Activated T-cell treated with anti-CD3 and anti-CD28 coated beads, Interleukin-2, amount 50 U/mL, for 72 hours (primary cell): ENCODE data around the gene WIPF2. TPM values are rescaled to one million over a fixed set of nuclear protein-coding genes. Genes with fewer than 3 reads are reported as not detected.
"Not testable (repeated sequence)": the region's sequence is repeated elsewhere in the genome, so short reads cannot be mapped to it uniquely, and the experiment has no call there.

ENCODE experiments used
- ATAC-seq, 2 donors: fragments of 150-1000 bp; cut with Tn5 transposase; replicated peaks in 1 of 2; 2 replicates each; pipeline ENCODE4 v1.10.0; 2021; ENCODE audit warnings: moderate library complexity in 2 of 2, mild to moderate bottlenecking in 1 of 2
- DNase-seq, 2 donors: peaks; one replicate each; pipeline ENCODE4 v3.0.0; 2021 to 2022; ENCODE audit warnings: mixed read lengths in 1 of 2
- H3K27ac Mint-ChIP-seq: one replicate; pipeline ENCODE4 v1.8.0; 2022; ENCODE audit warnings: mild to moderate bottlenecking, moderate library complexity, mixed read lengths
- H3K27me3 Mint-ChIP-seq: one replicate; pipeline ENCODE4 v1.8.0; 2022; ENCODE audit warnings: low read depth, mixed read lengths
- H3K36me3 Mint-ChIP-seq, 2 donors: one replicate each; pipeline ENCODE4 v1.8.0; 2022; ENCODE audit warnings: mixed read lengths in 2 of 2, mild to moderate bottlenecking in 1 of 2; ENCODE audit not compliant: insufficient read depth in 2 of 2
- H3K4me1 Mint-ChIP-seq: one replicate; pipeline ENCODE4 v1.8.0; 2022; ENCODE audit warnings: low read depth, mixed read lengths
- H3K4me3 Mint-ChIP-seq, 2 donors: one replicate each; pipeline ENCODE4 v1.8.0; 2022; ENCODE audit warnings: mild to moderate bottlenecking in 2 of 2, mixed read lengths in 2 of 2, moderate library complexity in 2 of 2
- H3K9me3 Mint-ChIP-seq, 2 donors: one replicate each; pipeline ENCODE4 v1.8.0; 2022; ENCODE audit warnings: mixed read lengths in 2 of 2
- total RNA-seq, 2 donors: library from RNA; stranded (reverse); gene quantifications; one replicate each; pipeline ENCODE4 v1.2.3, GENCODE V29; 2022

The WIPF2 gene
- total RNA-seq, 2 donors from 2014 or later, result 31.5 to 35.5 TPM

- peaks cover 3 to 8% of the 10 kb centered on the region in 2 donors for H3K36me3 Mint-ChIP-seq
- DNase-seq, result no peak
- no peak overlapping the region for H3K4me3 Mint-ChIP-seq
- ATAC-seq, result no peak
- H3K27ac Mint-ChIP-seq, result no peak overlapping the region
- no peaks in the 10 kb centered on the region for H3K9me3 Mint-ChIP-seq
- H3K4me1 Mint-ChIP-seq, result peaks cover 16% of the 10 kb centered on the region
- no peaks in the 10 kb centered on the region for H3K27me3 Mint-ChIP-seq
Measured at GRCh38 chr17:40179923-40180659, 39.0 kb upstream of the WIPF2 start.

GRCh38 chr17:40180694-40181093, 38.4 kb upstream of the WIPF2 start:
- ATAC-seq (no peak), DNase-seq (no peak)
- Mint-ChIP-seq H3K4me3 (no peak overlapping the region), H3K27ac (no peak overlapping the region), H3K36me3 (peaks cover 3 to 7% of the 10 kb centered on the region in 2 donors), H3K4me1 (peaks cover 16% of the 10 kb centered on the region), H3K9me3 (no peaks in the 10 kb centered on the region), H3K27me3 (no peaks in the 10 kb centered on the region)

GRCh38 chr17:40181205-40181604, 37.9 kb upstream of the WIPF2 start:
- Mint-ChIP-seq H3K4me3 (no peak overlapping the region), H3K27me3 (no peaks in the 10 kb centered on the region), H3K27ac (no peak overlapping the region), H3K36me3 (peaks cover under 1 to 2% of the 10 kb centered on the region in 2 donors), H3K9me3 (no peaks in the 10 kb centered on the region), H3K4me1 (peaks cover 16% of the 10 kb centered on the region)
- ATAC-seq (no peak), DNase-seq (no peak)

- H3K36me3 Mint-ChIP-seq, result no peaks in the 10 kb centered on the region
- H3K4me3 Mint-ChIP-seq, result no peak overlapping the region
- no peaks in the 10 kb centered on the region for H3K27me3 Mint-ChIP-seq
- ATAC-seq (no peak), DNase-seq (no peak)
- no peak overlapping the region for H3K27ac Mint-ChIP-seq
- no peaks in the 10 kb centered on the region for H3K9me3 Mint-ChIP-seq
- peaks cover 8% of the 10 kb centered on the region for H3K4me1 Mint-ChIP-seq
Measured at GRCh38 chr17:40182606-40183005, 36.5 kb upstream of the WIPF2 start.

GRCh38 chr17:40187238-40187637, 31.9 kb upstream of the WIPF2 start:
- Mint-ChIP-seq H3K4me1 (peaks cover 7% of the 10 kb centered on the region), H3K4me3 (no peak overlapping the region), H3K27me3 (peaks cover 6% of the 10 kb centered on the region), H3K27ac (no peak overlapping the region), H3K9me3 (no peaks in the 10 kb centered on the region), H3K36me3 (no peaks in the 10 kb centered on the region)
- ATAC-seq (no peak), DNase-seq (no peak)

GRCh38 chr17:40188694-40189093, 30.4 kb upstream of the WIPF2 start:
- no peak for ATAC-seq
- DNase-seq, result no peak
- H3K4me1 Mint-ChIP-seq, result peaks cover 7% of the 10 kb centered on the region
- H3K36me3 Mint-ChIP-seq, result no peaks in the 10 kb centered on the region
- H3K9me3 Mint-ChIP-seq, result no peaks in the 10 kb centered on the region
- H3K27ac Mint-ChIP-seq, result no peak overlapping the region
- H3K27me3 Mint-ChIP-seq, result peaks cover 6% of the 10 kb centered on the region
- H3K4me3 Mint-ChIP-seq, result no peak overlapping the region

- ATAC-seq, result peak; percentile 28 to 59
- DNase-seq, result peak; percentile 37 to 50
- Mint-ChIP-seq H3K36me3 (no peaks in the 10 kb centered on the region), H3K9me3 (no peaks in the 10 kb centered on the region), H3K27me3 (peaks cover 6% of the 10 kb centered on the region), H3K4me3 (peak overlapping the region; percentile 70 to 97), H3K27ac (peak overlapping the region; percentile 70), H3K4me1 (peaks cover 12% of the 10 kb centered on the region)
Measured at GRCh38 chr17:40190197-40191021, 28.7 kb upstream of the WIPF2 start.

GRCh38 chr17:40191237-40192208, 27.6 kb upstream of the WIPF2 start:
- peaks cover 12% of the 10 kb centered on the region for H3K4me1 Mint-ChIP-seq
- peaks cover 6% of the 10 kb centered on the region for H3K27me3 Mint-ChIP-seq
- H3K4me3 Mint-ChIP-seq, result peak overlapping the region; percentile 92 to 97
- H3K36me3 Mint-ChIP-seq, result no peaks in the 10 kb centered on the region
- ATAC-seq, result peak; percentile 89 to 90
- H3K27ac Mint-ChIP-seq, result no peak overlapping the region
- H3K9me3 Mint-ChIP-seq, result no peaks in the 10 kb centered on the region
- peak; percentile 76 for DNase-seq

- H3K27ac Mint-ChIP-seq, result no peak overlapping the region
- peaks cover 12% of the 10 kb centered on the region for H3K4me1 Mint-ChIP-seq
- H3K4me3 Mint-ChIP-seq, result peak overlapping the region in 1 of 2 donors; percentile 3
- DNase-seq (no peak), ATAC-seq (no peak)
- no peaks in the 10 kb centered on the region for H3K9me3 Mint-ChIP-seq
- H3K36me3 Mint-ChIP-seq, result no peaks in the 10 kb centered on the region
- H3K27me3 Mint-ChIP-seq, result peaks cover 6% of the 10 kb centered on the region
Measured at GRCh38 chr17:40192961-40193360, 26.1 kb upstream of the WIPF2 start.

- Mint-ChIP-seq H3K4me3 (no peak overlapping the region), H3K27ac (no peak overlapping the region), H3K9me3 (no peaks in the 10 kb centered on the region), H3K4me1 (peaks cover 12% of the 10 kb centered on the region), H3K36me3 (no peaks in the 10 kb centered on the region), H3K27me3 (peaks cover 5% of the 10 kb centered on the region)
- DNase-seq (no peak), ATAC-seq (no peak)
Measured at GRCh38 chr17:40194821-40195220, 24.3 kb upstream of the WIPF2 start.

GRCh38 chr17:40197550-40197949, 21.6 kb upstream of the WIPF2 start:
- no peak for DNase-seq
- no peak for ATAC-seq
- Mint-ChIP-seq H3K36me3 (no peaks in the 10 kb centered on the region), H3K4me1 (peaks cover 12% of the 10 kb centered on the region), H3K27ac (no peak overlapping the region), H3K4me3 (no peak overlapping the region), H3K27me3 (no peaks in the 10 kb centered on the region), H3K9me3 (no peaks in the 10 kb centered on the region)

GRCh38 chr17:40197965-40198456, 21.1 kb upstream of the WIPF2 start:
- ATAC-seq (peak; percentile 48 to 52), DNase-seq (peak; percentile 26 to 37)
- not testable (repeated sequence) for H3K27me3 Mint-ChIP-seq, H3K27ac Mint-ChIP-seq, H3K36me3 Mint-ChIP-seq, H3K9me3 Mint-ChIP-seq
- Mint-ChIP-seq H3K4me3 (peak overlapping the region; percentile 55 to 59), H3K4me1 (peaks cover 12% of the 10 kb centered on the region)
